ENCODE results near the gene HIF3A.
"Not testable (repeated sequence)": the region's sequence is repeated elsewhere in the genome, so short reads cannot be mapped to it uniquely, and the experiment has no call there.

The HIF3A gene

DNA sequence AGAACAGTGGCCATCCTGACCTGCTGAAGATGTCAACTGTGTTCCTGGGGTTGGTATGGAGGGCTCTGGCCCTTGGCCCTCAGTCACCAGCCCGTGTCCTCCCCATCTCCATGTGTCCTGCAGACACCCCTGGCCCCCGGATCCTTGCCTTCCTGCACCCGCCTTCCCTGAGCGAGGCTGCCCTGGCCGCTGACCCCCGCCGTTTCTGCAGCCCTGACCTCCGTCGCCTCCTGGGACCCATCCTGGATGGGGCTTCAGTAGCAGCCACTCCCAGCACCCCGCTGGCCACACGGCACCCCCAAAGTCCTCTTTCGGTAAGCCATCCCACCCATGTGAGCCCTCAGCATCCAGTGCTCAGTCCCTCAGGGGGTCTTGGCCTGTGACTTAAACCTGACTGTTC lies 24.8 kb downstream of the HIF3A start:
- Histone ChIP-seq H3K27me3 (no peaks in the 10 kb centered on the region), H3K36me3 (no peaks in the 10 kb centered on the region), H3K4me1 (no peaks in the 10 kb centered on the region), H3K4me3 (ENCODE audit: low read depth, low read length) (no peak overlapping the region), H3K9me3 (no peaks in the 10 kb centered on the region; the same call in 1 of the 2 replicates)
- TF ChIP-seq, protein P1, sequence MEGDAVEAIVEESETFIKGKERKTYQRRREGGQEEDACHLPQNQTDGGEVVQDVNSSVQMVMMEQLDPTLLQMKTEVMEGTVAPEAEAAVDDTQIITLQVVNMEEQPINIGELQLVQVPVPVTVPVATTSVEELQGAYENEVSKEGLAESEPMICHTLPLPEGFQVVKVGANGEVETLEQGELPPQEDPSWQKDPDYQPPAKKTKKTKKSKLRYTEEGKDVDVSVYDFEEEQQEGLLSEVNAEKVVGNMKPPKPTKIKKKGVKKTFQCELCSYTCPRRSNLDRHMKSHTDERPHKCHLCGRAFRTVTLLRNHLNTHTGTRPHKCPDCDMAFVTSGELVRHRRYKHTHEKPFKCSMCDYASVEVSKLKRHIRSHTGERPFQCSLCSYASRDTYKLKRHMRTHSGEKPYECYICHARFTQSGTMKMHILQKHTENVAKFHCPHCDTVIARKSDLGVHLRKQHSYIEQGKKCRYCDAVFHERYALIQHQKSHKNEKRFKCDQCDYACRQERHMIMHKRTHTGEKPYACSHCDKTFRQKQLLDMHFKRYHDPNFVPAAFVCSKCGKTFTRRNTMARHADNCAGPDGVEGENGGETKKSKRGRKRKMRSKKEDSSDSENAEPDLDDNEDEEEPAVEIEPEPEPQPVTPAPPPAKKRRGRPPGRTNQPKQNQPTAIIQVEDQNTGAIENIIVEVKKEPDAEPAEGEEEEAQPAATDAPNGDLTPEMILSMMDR (IDR thresholded peaks at IDR 0.05; ENCODE audit: low read depth, low read length): no peak
- no peak for DNase-seq

DNA sequence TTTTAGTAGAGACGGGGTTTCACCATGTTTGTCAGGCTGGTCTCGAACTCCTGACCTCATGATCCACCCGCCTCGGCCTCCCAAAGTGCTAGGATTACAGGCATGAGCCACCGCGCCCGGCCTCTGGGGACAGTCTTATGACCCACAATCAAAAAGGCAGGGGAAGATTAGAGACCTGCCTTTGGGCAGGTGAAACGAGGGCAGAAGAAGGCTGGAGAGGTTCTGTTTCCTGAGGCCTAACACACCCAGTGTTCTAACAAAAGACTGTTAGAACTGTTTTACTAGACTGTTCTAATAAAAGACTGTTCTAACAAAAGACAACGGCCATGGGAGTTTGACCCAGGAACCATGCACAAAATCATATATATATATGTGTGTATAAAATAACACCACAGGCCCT lies 26.4 kb downstream of the HIF3A start:
- not testable (repeated sequence) for H3K36me3 ChIP-seq; H3K27me3 ChIP-seq; H3K9me3 ChIP-seq; DNase-seq; H3K4me3 ChIP-seq (ENCODE audit: low read depth, low read length); H3K4me1 ChIP-seq

DNA sequence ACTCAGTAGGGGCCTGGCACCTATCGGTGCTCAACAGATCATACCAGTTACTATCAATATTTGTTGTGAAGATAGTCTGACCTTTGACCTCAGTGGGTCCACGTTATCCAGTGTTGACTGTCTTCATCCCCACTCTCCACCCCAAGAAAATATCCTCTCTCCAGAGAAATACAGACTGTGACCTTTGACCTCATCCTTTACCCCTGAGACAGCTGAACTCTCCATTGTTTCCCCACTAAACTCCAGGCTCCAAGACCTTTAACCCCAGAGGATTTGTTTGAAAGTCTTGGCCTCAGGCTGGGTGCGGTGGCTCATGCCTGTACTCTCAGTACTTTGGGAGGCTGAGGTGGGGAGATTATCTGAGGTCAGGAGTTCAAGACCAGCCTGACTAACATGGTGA lies 27.4 kb downstream of the HIF3A start:
- no peaks in the 10 kb centered on the region for H3K4me1 ChIP-seq
- no peaks in the 10 kb centered on the region for H3K27me3 ChIP-seq
- TF ChIP-seq, protein P1 (IDR thresholded peaks at IDR 0.05; ENCODE audit: low read depth, low read length): no peak
- no peaks in the 10 kb centered on the region; the same call in none of the 2 replicates for H3K9me3 ChIP-seq
- no peaks in the 10 kb centered on the region for H3K36me3 ChIP-seq
- DNase-seq: no peak
- H3K4me3 ChIP-seq (ENCODE audit: low read depth, low read length): no peak overlapping the region

DNA sequence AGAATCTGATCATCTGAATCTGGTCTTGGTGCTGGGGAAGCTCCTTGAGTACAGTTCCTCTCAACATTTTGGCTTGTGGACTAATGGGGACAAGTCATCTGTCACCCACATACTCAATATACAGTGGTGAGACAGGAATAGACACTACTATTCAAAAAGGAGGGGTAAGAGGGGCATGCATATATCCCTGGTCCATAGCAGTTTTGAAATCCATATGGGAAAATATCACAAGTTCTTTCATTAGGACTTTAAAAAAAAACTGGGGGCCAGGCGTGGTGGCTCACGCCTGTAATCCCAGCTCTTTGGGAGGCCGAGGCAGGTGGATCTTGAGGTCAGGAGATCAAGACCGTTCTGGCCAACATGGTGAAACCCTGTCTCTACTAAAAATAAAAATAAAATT lies 29.8 kb downstream of the HIF3A start:
- Histone ChIP-seq H3K27me3 (no peaks in the 10 kb centered on the region), H3K9me3 (peaks cover 3% of the 10 kb centered on the region), H3K4me1 (no peaks in the 10 kb centered on the region), H3K4me3 (ENCODE audit: low read depth, low read length) (no peak overlapping the region), H3K36me3 (no peaks in the 10 kb centered on the region)
- TF ChIP-seq, protein P1 (IDR thresholded peaks at IDR 0.05; ENCODE audit: low read depth, low read length): no peak
- DNase-seq: no peak

DNA sequence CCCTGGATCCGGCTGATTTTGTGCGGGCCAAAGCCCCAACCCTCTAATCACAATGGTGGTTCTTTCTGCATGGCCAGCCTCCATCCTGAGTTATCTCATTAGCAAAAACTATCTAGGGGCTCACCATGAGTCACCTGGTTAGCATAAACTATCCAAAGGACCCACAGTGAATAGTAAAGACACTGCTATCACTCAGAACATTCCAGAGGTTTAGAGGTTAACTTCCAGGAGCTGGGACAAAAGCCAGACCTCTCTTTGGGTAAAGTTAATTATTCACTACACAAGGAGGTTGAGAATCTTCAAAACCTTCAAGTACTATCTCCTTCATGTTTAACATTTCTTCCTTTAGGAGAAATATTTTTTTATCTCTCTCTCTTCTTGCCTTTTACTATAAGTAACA lies 31.2 kb downstream of the HIF3A start:
- no peaks in the 10 kb centered on the region for H3K4me1 ChIP-seq
- TF ChIP-seq, protein P1 (IDR thresholded peaks at IDR 0.05; ENCODE audit: low read depth, low read length): no peak
- peaks cover 3% of the 10 kb centered on the region for H3K9me3 ChIP-seq
- no peak for DNase-seq
- no peaks in the 10 kb centered on the region for H3K36me3 ChIP-seq
- no peaks in the 10 kb centered on the region for H3K27me3 ChIP-seq
- H3K4me3 ChIP-seq (ENCODE audit: low read depth, low read length): no peak overlapping the region

DNA sequence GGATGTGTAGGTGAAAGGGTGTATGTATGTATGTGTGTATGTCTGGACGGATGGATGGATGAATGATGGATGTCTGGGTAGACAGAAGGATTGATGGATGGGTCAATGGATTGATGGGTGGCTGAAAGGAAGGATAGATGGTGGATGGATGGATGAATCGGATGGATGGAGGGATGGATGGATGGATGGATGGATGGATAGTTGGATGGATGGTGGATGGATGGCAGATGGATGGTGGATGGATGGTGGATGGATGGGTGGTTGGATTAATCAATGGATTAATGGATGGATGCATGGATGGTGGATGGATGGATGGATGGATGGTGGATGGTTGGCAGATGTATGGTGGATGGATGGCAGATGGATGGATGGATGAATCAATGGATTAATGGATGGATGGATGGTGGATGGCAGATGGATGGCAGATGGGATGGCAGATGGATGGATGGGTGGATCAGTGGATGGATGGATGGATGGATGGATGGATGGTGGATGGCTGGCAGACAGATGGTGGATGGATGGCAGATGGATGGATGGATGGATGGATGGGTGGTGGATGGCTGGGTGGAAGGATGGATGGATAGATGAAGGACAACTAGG lies 33.6 kb downstream of the HIF3A start:
- Histone ChIP-seq H3K9me3 (peaks cover 3% of the 10 kb centered on the region), H3K36me3 (no peaks in the 10 kb centered on the region), H3K4me3 (ENCODE audit: low read depth, low read length) (no peak overlapping the region), H3K4me1 (no peaks in the 10 kb centered on the region), H3K27me3 (no peaks in the 10 kb centered on the region)
- TF ChIP-seq, protein P1 (IDR thresholded peaks at IDR 0.05; ENCODE audit: low read depth, low read length): no peak
- no peak for DNase-seq

DNA sequence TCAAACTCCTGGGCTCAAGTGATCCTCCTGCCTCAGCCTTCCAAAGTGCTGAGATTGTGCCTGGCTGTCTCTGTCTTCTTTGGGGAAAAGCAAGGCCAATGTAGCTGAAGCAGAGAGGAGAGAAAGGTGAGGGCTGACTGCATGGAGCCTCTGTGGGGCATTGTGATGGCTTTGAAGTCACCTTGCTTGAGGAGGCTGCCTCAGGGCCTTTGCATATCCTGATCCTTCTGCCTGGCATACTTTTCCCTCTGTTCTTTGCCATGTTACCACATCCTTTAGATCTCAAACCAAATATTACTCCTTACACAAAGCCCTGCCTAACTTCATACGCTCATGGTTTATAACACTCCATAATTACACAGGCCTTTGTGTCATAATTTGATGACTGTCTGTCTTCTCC lies 40.6 kb downstream of the HIF3A start:
- no peaks in the 10 kb centered on the region; the same call in 1 of the 2 replicates for H3K27me3 ChIP-seq
- H3K36me3 ChIP-seq: no peaks in the 10 kb centered on the region
- TF ChIP-seq, protein P1 (IDR thresholded peaks at IDR 0.05; ENCODE audit: low read depth, low read length): no peak
- no peaks in the 10 kb centered on the region for H3K4me1 ChIP-seq
- H3K4me3 ChIP-seq (ENCODE audit: low read depth, low read length): no peak overlapping the region
- no peak for DNase-seq
- no peaks in the 10 kb centered on the region for H3K9me3 ChIP-seq

Measured in BE2C (cell line).